ENCODE data around the gene G0S2. TPM values are rescaled to one million over a fixed set of nuclear protein-coding genes. Genes with fewer than 3 reads are reported as not detected.

Gene G0S2
- total RNA-seq, 2 experiments from 2014 or later, result 6.4 to 6.8 TPM

GRCh38 chr1:209634005-209634737, 41.0 kb upstream of the G0S2 start:
- no peaks in the 10 kb centered on the region for H3K27me3 ChIP-seq (ENCODE audit: control insufficient read depth in 1 of 2, insufficient read depth in 2 of 2, low read length in 2 of 2)
- no peaks in the 10 kb centered on the region for H3K9me3 Mint-ChIP-seq
- H3K36me3 Mint-ChIP-seq (ENCODE audit: low read depth), result no peaks in the 10 kb centered on the region
- ATAC-seq (ENCODE audit: poor library complexity) (no peak), DNase-seq (no peak)
- H3K4me3 Mint-ChIP-seq, result no peak overlapping the region
- H3K4me1 Mint-ChIP-seq (ENCODE audit: low read depth), result peaks cover 6% of the 10 kb centered on the region
- no peak for TF ChIP-seq CTCF (IDR thresholded peaks at IDR 0.05)
- H3K4me1 ChIP-seq (ENCODE audit: insufficient read depth, low read length), result no peaks in the 10 kb centered on the region
- no peaks in the 10 kb centered on the region for H3K36me3 ChIP-seq (ENCODE audit: insufficient read depth, low read length)
- no peak overlapping the region for H3K27ac Mint-ChIP-seq
- ChIA-PET POLR2A (no interaction called here), CTCF (no interaction called here)
- no peak overlapping the region for H3K27ac ChIP-seq (ENCODE audit: low read depth in 1 of 2, low read length in 2 of 2)
- H3K27me3 Mint-ChIP-seq, result no peaks in the 10 kb centered on the region
- no peak overlapping the region for H3K4me3 ChIP-seq (ENCODE audit: low read length)
- intact Hi-C loops (cut with DNase I, micrococcal nuclease), result no loop called here
- no peaks in the 10 kb centered on the region for H3K9me3 ChIP-seq (ENCODE audit: control insufficient read depth in 1 of 2, insufficient read depth in 1 of 2, low read length in 2 of 2)

- no peaks in the 10 kb centered on the region for H3K27me3 Mint-ChIP-seq
- ChIA-PET POLR2A (no interaction called here), CTCF (no interaction called here)
- H3K27ac ChIP-seq (ENCODE audit: low read depth in 1 of 2, low read length in 2 of 2), result no peak overlapping the region
- H3K36me3 ChIP-seq (ENCODE audit: insufficient read depth, low read length), result no peaks in the 10 kb centered on the region
- H3K9me3 ChIP-seq (ENCODE audit: control insufficient read depth in 1 of 2, insufficient read depth in 1 of 2, low read length in 2 of 2), result no peaks in the 10 kb centered on the region
- H3K36me3 Mint-ChIP-seq (ENCODE audit: low read depth), result no peaks in the 10 kb centered on the region
- peaks cover 6% of the 10 kb centered on the region for H3K4me1 Mint-ChIP-seq (ENCODE audit: low read depth)
- intact Hi-C loops (cut with DNase I, micrococcal nuclease), result no loop called here
- no peak overlapping the region for H3K4me3 Mint-ChIP-seq
- TF ChIP-seq CTCF (IDR thresholded peaks at IDR 0.05), result no peak
- no peaks in the 10 kb centered on the region for H3K27me3 ChIP-seq (ENCODE audit: control insufficient read depth in 1 of 2, insufficient read depth in 2 of 2, low read length in 2 of 2)
- no peak overlapping the region for H3K4me3 ChIP-seq (ENCODE audit: low read length)
- no peaks in the 10 kb centered on the region for H3K9me3 Mint-ChIP-seq
- no peak for DNase-seq
- no peak for ATAC-seq (ENCODE audit: poor library complexity)
- no peaks in the 10 kb centered on the region for H3K4me1 ChIP-seq (ENCODE audit: insufficient read depth, low read length)
- no peak overlapping the region for H3K27ac Mint-ChIP-seq
Observed at GRCh38 chr1:209635850-209636249, 39.4 kb upstream of the G0S2 start.

GRCh38 chr1:209641832-209642172, 33.4 kb upstream of the G0S2 start:
- H3K36me3 Mint-ChIP-seq (ENCODE audit: low read depth), result no peaks in the 10 kb centered on the region
- no peak for TF ChIP-seq CTCF (IDR thresholded peaks at IDR 0.05)
- H3K9me3 Mint-ChIP-seq, result no peaks in the 10 kb centered on the region
- H3K4me3 ChIP-seq (ENCODE audit: low read length), result no peak overlapping the region
- CTCF ChIA-PET, result no interaction called here
- H3K27me3 Mint-ChIP-seq, result no peaks in the 10 kb centered on the region
- no peaks in the 10 kb centered on the region for H3K27me3 ChIP-seq (ENCODE audit: control insufficient read depth in 1 of 2, insufficient read depth in 2 of 2, low read length in 2 of 2)
- H3K4me3 Mint-ChIP-seq, result no peak overlapping the region
- DNase-seq (no peak), ATAC-seq (ENCODE audit: poor library complexity) (no peak)
- H3K27ac Mint-ChIP-seq, result no peak overlapping the region
- H3K9me3 ChIP-seq (ENCODE audit: control insufficient read depth in 1 of 2, insufficient read depth in 1 of 2, low read length in 2 of 2), result no peaks in the 10 kb centered on the region
- POLR2A ChIA-PET, result no interaction called here
- H3K4me1 Mint-ChIP-seq (ENCODE audit: low read depth), result no peaks in the 10 kb centered on the region
- H3K36me3 ChIP-seq (ENCODE audit: insufficient read depth, low read length), result no peaks in the 10 kb centered on the region
- intact Hi-C loops (cut with DNase I, micrococcal nuclease), result no loop called here
- no peak overlapping the region for H3K27ac ChIP-seq (ENCODE audit: low read depth in 1 of 2, low read length in 2 of 2)
- H3K4me1 ChIP-seq (ENCODE audit: insufficient read depth, low read length), result no peaks in the 10 kb centered on the region

All from CD4-positive, alpha-beta T cell (primary cell).